ENCODE results near the gene DEPDC1. TPM values are rescaled to one million over a fixed set of nuclear protein-coding genes. Genes with fewer than 3 reads are reported as not detected.

DEPDC1 gene
- total RNA-seq, 1 experiment from 2014 or later, result 61.9 TPM

DNA sequence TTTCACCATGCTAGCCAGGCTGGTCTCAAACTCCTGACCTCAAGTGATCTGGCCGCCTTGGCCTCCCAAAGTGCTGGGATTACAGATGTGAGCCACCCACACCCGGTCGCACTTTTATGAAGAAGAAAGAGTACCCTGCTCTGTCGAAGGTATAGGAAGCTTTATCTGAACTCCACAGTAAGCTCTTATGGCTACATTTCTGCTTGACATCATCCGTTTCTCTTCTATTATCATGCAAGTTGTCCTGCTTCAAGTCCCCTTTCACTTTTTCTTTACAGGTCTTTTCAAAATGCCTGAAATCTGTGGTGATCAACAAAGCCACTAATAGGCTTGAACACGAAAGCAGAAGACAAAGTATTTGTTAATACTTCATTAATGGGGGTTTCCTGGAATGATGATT lies 51.2 kb downstream of the DEPDC1 start:
- DNase-seq (ENCODE audit: low read depth, low spot score), result no peak
- POLR2A ChIA-PET, result no interaction called here
- Histone ChIP-seq H3K79me2 (ENCODE audit: insufficient read depth, low read length) (no peaks in the 10 kb centered on the region; the same call in 1 of the 2 replicates), H3K9me3 (ENCODE audit: control insufficient read depth in 1 of 2, insufficient read depth in 1 of 2, low read depth in 1 of 2, low read length in 2 of 2) (no peaks in the 10 kb centered on the region), H3K4me3 (replicated peaks in 1 of 2; ENCODE audit: low read depth in 1 of 2, low read length in 2 of 2) (no peak overlapping the region), H3K4me2 (ENCODE audit: low read length) (no peak overlapping the region), H3K9me2 (ENCODE audit: insufficient read depth) (no peaks in the 10 kb centered on the region), H3K9ac (ENCODE audit: low read length) (no peak overlapping the region), H3K27ac (ENCODE audit: low read depth, low read length) (no peak overlapping the region), H2AFZ (ENCODE audit: low read depth, low read length, poor library complexity, severe bottlenecking) (no peak overlapping the region), H4K20me1 (ENCODE audit: insufficient read depth) (peaks cover 4% of the 10 kb centered on the region; the same call in 1 of the 2 replicates), H3K36me3 (ENCODE audit: control insufficient read depth in 1 of 2, insufficient read depth in 2 of 2, low read length in 2 of 2) (peaks cover 6 to 30% of the 10 kb centered on the region in 2 experiments; a peak in 3 of 4 replicates), H3K27me3 (ENCODE audit: insufficient read depth, low read length) (no peaks in the 10 kb centered on the region), H3K4me1 (ENCODE audit: control insufficient read depth in 1 of 2, insufficient read depth in 2 of 2, low read length in 2 of 2) (peaks cover 2 to 12% of the 10 kb centered on the region in 2 experiments; a peak in 2 of 4 replicates)
- RAD21 ChIA-PET (ENCODE audit: low non-redundant PET in 1 of 2, low total read pairs in 2 of 2, uncharacterized antibody in 2 of 2, unreplicated experiment in 2 of 2), result no interaction called here
- no peak for ATAC-seq
- CTCF ChIA-PET, result no interaction called here
- no TSS peak for BruUV-seq (replicated peaks)
- no peak for TF ChIP-seq ELF1 (IDR thresholded peaks at IDR 0.05; ENCODE audit: borderline replicate concordance, low read depth)
- no peak for TF ChIP-seq CBX3 (IDR thresholded peaks at IDR 0.05; ENCODE audit: low read depth)
- no peak for TF ChIP-seq SRF (IDR thresholded peaks at IDR 0.05; ENCODE audit: low read depth)
- TF ChIP-seq ZNF274 (IDR thresholded peaks at IDR 0.05; ENCODE audit: low read depth, low read length), result no peak
- no peak for TF ChIP-seq YY1 (IDR thresholded peaks at IDR 0.05; ENCODE audit: extremely low read depth, insufficient replicate concordance, low read depth, low read length)
- no peak for TF ChIP-seq EZH2phosphoT487 (IDR thresholded peaks at IDR 0.05; ENCODE audit: borderline replicate concordance)
- no peak for TF ChIP-seq RAD21 (IDR thresholded peaks at IDR 0.05; ENCODE audit: low read depth)
- TF ChIP-seq ZFX (IDR thresholded peaks at IDR 0.05), result no peak
- TF ChIP-seq, protein P1, sequence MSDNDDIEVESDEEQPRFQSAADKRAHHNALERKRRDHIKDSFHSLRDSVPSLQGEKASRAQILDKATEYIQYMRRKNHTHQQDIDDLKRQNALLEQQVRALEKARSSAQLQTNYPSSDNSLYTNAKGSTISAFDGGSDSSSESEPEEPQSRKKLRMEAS (IDR thresholded peaks at IDR 0.05), result no peak
- no peak for TF ChIP-seq FOSL1 (IDR thresholded peaks at IDR 0.05; ENCODE audit: low read depth)
- TF ChIP-seq EGR1 (IDR thresholded peaks at IDR 0.05; ENCODE audit: low read depth), result no peak
- TF ChIP-seq, protein P2, sequence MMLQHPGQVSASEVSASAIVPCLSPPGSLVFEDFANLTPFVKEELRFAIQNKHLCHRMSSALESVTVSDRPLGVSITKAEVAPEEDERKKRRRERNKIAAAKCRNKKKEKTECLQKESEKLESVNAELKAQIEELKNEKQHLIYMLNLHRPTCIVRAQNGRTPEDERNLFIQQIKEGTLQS (IDR thresholded peaks at IDR 0.05), result no peak
- TF ChIP-seq TCF7L2 (IDR thresholded peaks at IDR 0.05; ENCODE audit: borderline replicate concordance, extremely low read depth, insufficient read depth, insufficient read length), result no peak
- TF ChIP-seq SIN3A (IDR thresholded peaks at IDR 0.05; ENCODE audit: low read depth), result no peak
- intact Hi-C loops (cut with micrococcal nuclease), result loop anchor here (10.0 kb wide), 1 partner anchor 591 kb away; no protein-coding TSS in a partner anchor

Data from HCT116 (cell line).